HEK293 (cell line): Measurements from ENCODE around the gene AFF2.

Experiments
- HOXC10 ChIP-seq: sonication (generic); formaldehyde crosslinking; IDR thresholded peaks from 2 replicates; pipeline ENCODE4 v1.8.1; 2023; ENCODE audit warnings: mild to moderate bottlenecking, missing genetic modification reagents
- KLF16 ChIP-seq: fragments of 450-650 bp; formaldehyde crosslinking; IDR thresholded peaks from 2 replicates; pipeline ENCODE4 v1.5.1; 2017; ENCODE audit warnings: missing biosample characterization, missing genetic modification characterization
- ZNF239 ChIP-seq: fragments of 450-650 bp; formaldehyde crosslinking; IDR thresholded peaks from 2 replicates; pipeline ENCODE4 v1.5.1; 2016; ENCODE audit warnings: missing biosample characterization, missing genetic modification characterization
- ZNF274 ChIP-seq, 2 experiments: fragments of 200-500 bp in 1 of 2; fragments of 450-650 bp in 1 of 2; sonication (Bioruptor generic) in 1 of 2; formaldehyde crosslinking in 1 of 2; IDR thresholded peaks; 2 replicates each; pipeline versions ENCODE4 v1.5.1 to v1.6.1; 2014 to 2016; ENCODE audit warnings: borderline replicate concordance in 1 of 2, inconsistent platforms in 1 of 2, low read length in 1 of 2, missing biosample characterization in 1 of 2, missing genetic modification characterization in 1 of 2
- ZNF624 ChIP-seq: fragments of 450-650 bp; formaldehyde crosslinking; IDR thresholded peaks from 2 replicates; pipeline ENCODE4 v1.5.1; 2017; ENCODE audit warnings: missing biosample characterization, missing genetic modification characterization
- ZNF629 ChIP-seq: fragments of 450-650 bp; formaldehyde crosslinking; IDR thresholded peaks from 2 replicates; pipeline ENCODE4 v1.5.1; 2017; ENCODE audit warnings: missing biosample characterization, missing genetic modification characterization
- ZNF677 ChIP-seq: fragments of 450-650 bp; IDR thresholded peaks from 2 replicates; pipeline ENCODE4 v1.5.0; 2018; ENCODE audit warnings: missing biosample characterization, mild to moderate bottlenecking, missing genetic modification characterization, moderate library complexity
- TF ChIP-seq, protein P1 (sequence below): fragments of 450-650 bp; formaldehyde crosslinking; IDR thresholded peaks from 2 replicates; pipeline ENCODE4 v1.5.1; 2016; ENCODE audit warnings: missing biosample characterization, missing genetic modification characterization
- TF ChIP-seq, protein P2 (sequence below): fragments of 450-650 bp; formaldehyde crosslinking; IDR thresholded peaks from 2 replicates; pipeline ENCODE4 v1.5.1; 2017; ENCODE audit warnings: missing biosample characterization, missing genetic modification characterization
- TF ChIP-seq, protein P3 (sequence below): fragments of 450-650 bp; formaldehyde crosslinking; IDR thresholded peaks from 2 replicates; pipeline ENCODE4 v1.5.1; 2017; ENCODE audit warnings: missing biosample characterization, mild to moderate bottlenecking, missing genetic modification characterization, moderate library complexity

DNA sequence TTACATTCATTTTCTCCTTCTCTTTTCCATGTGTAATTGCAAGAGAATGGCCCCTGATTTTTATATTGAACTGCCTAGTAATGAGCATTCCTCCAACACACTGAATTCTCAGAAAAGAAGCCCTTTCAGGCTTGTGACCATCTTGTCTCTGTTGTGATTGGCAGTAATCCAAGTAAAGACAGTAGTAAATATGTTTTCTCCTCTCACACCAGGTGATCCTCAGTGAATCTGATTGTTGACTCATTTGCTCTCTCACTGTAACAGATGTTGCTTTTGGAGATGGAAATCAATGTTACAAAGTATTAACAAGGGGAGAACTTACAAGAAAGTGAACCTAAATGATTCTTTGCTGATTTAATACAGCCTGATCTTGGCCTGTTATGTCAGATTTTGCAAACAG is 271.0 kb downstream of the AFF2 start:
- TF ChIP-seq ZNF624 (tag by site-specific recombination) (no peak), ZNF239 (no peak), KLF16 (tag by site-specific recombination) (no peak), ZNF629 (tag by site-specific recombination) (no peak), ZNF677 (tag by site-specific recombination) (no peak), ZNF274 (IDR thresholded peaks at IDR 0.05; ENCODE audit: low read length) (no peak), ZNF274 (tag by site-specific recombination; IDR thresholded peaks at IDR 0.05; ENCODE audit: borderline replicate concordance) (no peak), HOXC10 (no peak)
- TF ChIP-seq, protein P1, sequence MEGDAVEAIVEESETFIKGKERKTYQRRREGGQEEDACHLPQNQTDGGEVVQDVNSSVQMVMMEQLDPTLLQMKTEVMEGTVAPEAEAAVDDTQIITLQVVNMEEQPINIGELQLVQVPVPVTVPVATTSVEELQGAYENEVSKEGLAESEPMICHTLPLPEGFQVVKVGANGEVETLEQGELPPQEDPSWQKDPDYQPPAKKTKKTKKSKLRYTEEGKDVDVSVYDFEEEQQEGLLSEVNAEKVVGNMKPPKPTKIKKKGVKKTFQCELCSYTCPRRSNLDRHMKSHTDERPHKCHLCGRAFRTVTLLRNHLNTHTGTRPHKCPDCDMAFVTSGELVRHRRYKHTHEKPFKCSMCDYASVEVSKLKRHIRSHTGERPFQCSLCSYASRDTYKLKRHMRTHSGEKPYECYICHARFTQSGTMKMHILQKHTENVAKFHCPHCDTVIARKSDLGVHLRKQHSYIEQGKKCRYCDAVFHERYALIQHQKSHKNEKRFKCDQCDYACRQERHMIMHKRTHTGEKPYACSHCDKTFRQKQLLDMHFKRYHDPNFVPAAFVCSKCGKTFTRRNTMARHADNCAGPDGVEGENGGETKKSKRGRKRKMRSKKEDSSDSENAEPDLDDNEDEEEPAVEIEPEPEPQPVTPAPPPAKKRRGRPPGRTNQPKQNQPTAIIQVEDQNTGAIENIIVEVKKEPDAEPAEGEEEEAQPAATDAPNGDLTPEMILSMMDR (tag by site-specific recombination), result no peak
- TF ChIP-seq, protein P2, sequence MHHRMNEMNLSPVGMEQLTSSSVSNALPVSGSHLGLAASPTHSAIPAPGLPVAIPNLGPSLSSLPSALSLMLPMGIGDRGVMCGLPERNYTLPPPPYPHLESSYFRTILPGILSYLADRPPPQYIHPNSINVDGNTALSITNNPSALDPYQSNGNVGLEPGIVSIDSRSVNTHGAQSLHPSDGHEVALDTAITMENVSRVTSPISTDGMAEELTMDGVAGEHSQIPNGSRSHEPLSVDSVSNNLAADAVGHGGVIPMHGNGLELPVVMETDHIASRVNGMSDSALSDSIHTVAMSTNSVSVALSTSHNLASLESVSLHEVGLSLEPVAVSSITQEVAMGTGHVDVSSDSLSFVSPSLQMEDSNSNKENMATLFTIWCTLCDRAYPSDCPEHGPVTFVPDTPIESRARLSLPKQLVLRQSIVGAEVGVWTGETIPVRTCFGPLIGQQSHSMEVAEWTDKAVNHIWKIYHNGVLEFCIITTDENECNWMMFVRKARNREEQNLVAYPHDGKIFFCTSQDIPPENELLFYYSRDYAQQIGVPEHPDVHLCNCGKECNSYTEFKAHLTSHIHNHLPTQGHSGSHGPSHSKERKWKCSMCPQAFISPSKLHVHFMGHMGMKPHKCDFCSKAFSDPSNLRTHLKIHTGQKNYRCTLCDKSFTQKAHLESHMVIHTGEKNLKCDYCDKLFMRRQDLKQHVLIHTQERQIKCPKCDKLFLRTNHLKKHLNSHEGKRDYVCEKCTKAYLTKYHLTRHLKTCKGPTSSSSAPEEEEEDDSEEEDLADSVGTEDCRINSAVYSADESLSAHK (tag by site-specific recombination), result no peak
- TF ChIP-seq, protein P3, sequence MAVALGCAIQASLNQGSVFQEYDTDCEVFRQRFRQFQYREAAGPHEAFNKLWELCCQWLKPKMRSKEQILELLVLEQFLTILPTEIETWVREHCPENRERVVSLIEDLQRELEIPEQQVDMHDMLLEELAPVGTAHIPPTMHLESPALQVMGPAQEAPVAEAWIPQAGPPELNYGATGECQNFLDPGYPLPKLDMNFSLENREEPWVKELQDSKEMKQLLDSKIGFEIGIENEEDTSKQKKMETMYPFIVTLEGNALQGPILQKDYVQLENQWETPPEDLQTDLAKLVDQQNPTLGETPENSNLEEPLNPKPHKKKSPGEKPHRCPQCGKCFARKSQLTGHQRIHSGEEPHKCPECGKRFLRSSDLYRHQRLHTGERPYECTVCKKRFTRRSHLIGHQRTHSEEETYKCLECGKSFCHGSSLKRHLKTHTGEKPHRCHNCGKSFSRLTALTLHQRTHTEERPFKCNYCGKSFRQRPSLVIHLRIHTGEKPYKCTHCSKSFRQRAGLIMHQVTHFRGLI (tag by site-specific recombination), result no peak
